ENCODE measurements around the gene SORCS1. TPM values are rescaled to one million over a fixed set of nuclear protein-coding genes. Genes with fewer than 3 reads are reported as not detected.

The SORCS1 gene
- total RNA-seq, 4 donors from 2014 or later = 0.26 to 9.4 (median 3.8) TPM

- no peaks in the 10 kb centered on the region for H3K36me3 ChIP-seq
- no peak for DNase-seq
- H3K4me1 ChIP-seq = no peaks in the 10 kb centered on the region
- TF ChIP-seq CTCF (IDR thresholded peaks at IDR 0.05) (no peak), POLR2A (IDR thresholded peaks at IDR 0.05) (no peak)
- no peaks in the 10 kb centered on the region for H3K9me3 ChIP-seq
- no peak overlapping the region for H3K4me3 ChIP-seq
- no peaks in the 10 kb centered on the region for H3K27me3 ChIP-seq
- intact Hi-C loops (cut with DNase I; ENCODE audit: low total_unique reads) = no loop called here
- no peak overlapping the region for H3K27ac ChIP-seq
Measured at GRCh38 chr10:107081644-107082043, 82.9 kb downstream of the SORCS1 start.

- H3K4me1 ChIP-seq = no peaks in the 10 kb centered on the region
- no peaks in the 10 kb centered on the region for H3K36me3 ChIP-seq
- H3K9me3 ChIP-seq = no peaks in the 10 kb centered on the region
- no peak for TF ChIP-seq POLR2A (IDR thresholded peaks at IDR 0.05)
- no peak for TF ChIP-seq CTCF (IDR thresholded peaks at IDR 0.05)
- H3K27ac ChIP-seq = no peak overlapping the region
- H3K4me3 ChIP-seq = no peak overlapping the region
- intact Hi-C loops (cut with DNase I; ENCODE audit: low total_unique reads) = no loop called here
- H3K27me3 ChIP-seq = no peaks in the 10 kb centered on the region
- no peak for DNase-seq
Measured at GRCh38 chr10:107075117-107075516, 89.4 kb downstream of the SORCS1 start.

- H3K9me3 ChIP-seq = no peaks in the 10 kb centered on the region
- no peak for DNase-seq
- no peaks in the 10 kb centered on the region for H3K4me1 ChIP-seq
- no peak overlapping the region for H3K4me3 ChIP-seq
- no peak overlapping the region for H3K27ac ChIP-seq
- intact Hi-C loops (cut with DNase I; ENCODE audit: low total_unique reads) = no loop called here
- TF ChIP-seq POLR2A (IDR thresholded peaks at IDR 0.05) (no peak), CTCF (IDR thresholded peaks at IDR 0.05) (no peak)
- no peaks in the 10 kb centered on the region for H3K27me3 ChIP-seq
- no peaks in the 10 kb centered on the region for H3K36me3 ChIP-seq
Measured at GRCh38 chr10:107072786-107073185, 91.7 kb downstream of the SORCS1 start.

GRCh38 chr10:107072028-107072427, 92.5 kb downstream of the SORCS1 start:
- H3K9me3 ChIP-seq = no peaks in the 10 kb centered on the region
- H3K4me1 ChIP-seq = no peaks in the 10 kb centered on the region
- H3K4me3 ChIP-seq = no peak overlapping the region
- TF ChIP-seq CTCF (IDR thresholded peaks at IDR 0.05) (no peak), POLR2A (IDR thresholded peaks at IDR 0.05) (no peak)
- DNase-seq = no peak
- H3K27ac ChIP-seq = no peak overlapping the region
- no peaks in the 10 kb centered on the region for H3K27me3 ChIP-seq
- H3K36me3 ChIP-seq = no peaks in the 10 kb centered on the region
- intact Hi-C loops (cut with DNase I; ENCODE audit: low total_unique reads) = no loop called here

- DNase-seq = no peak
- Histone ChIP-seq H3K9me3 (no peaks in the 10 kb centered on the region), H3K4me1 (no peaks in the 10 kb centered on the region), H3K27me3 (no peaks in the 10 kb centered on the region), H3K36me3 (no peaks in the 10 kb centered on the region), H3K4me3 (no peak overlapping the region), H3K27ac (no peak overlapping the region)
- no peak for TF ChIP-seq POLR2A (IDR thresholded peaks at IDR 0.05)
- no peak for TF ChIP-seq CTCF (IDR thresholded peaks at IDR 0.05)
- intact Hi-C loops (cut with DNase I; ENCODE audit: low total_unique reads) = no loop called here
Measured at GRCh38 chr10:107071301-107071700, 93.2 kb downstream of the SORCS1 start.
